Endothelial cell of umbilical vein (primary cell): ENCODE measurements around the gene TRIM62. TPM values are rescaled to one million over a fixed set of nuclear protein-coding genes. Genes with fewer than 3 reads are reported as not detected.
A peak's percentile ranks its signal among the peaks of the same experiment; 100 is the strongest.
"Not testable (repeated sequence)": the region's sequence is repeated elsewhere in the genome, so short reads cannot be mapped to it uniquely, and the experiment has no call there.

Source experiments
- BruUV-seq: library from RNA; stranded (reverse); fragments of 400-500 nt; replicated peaks from 2 replicates; lab custom pipeline; 2021; lab: Mats Ljungman, UMichigan
- CTCF ChIA-PET: fragments of 300-600, 350-600 bp; sonication (Branson Sonifier 250); formaldehyde crosslinking; loops from one replicate; lab custom pipeline; 2021; ENCODE audit warnings: antibody characterized with exemption, inconsistent platforms; lab: Charles Lee
- POLR2A ChIA-PET: fragments of 300-600, 350-600 bp; sonication (Branson Sonifier 250); formaldehyde crosslinking; loops from one replicate; lab custom pipeline; 2021; ENCODE audit warnings: antibody characterized with exemption, inconsistent platforms; lab: Charles Lee
- DNase-seq: peaks from one replicate; pipeline ENCODE4 v3.0.0-alpha.2; 2011; ENCODE audit warnings: low read depth, low spot score
- FAIRE-seq: peaks from 2 replicates; lab custom pipeline; 2011; peaks lifted over from hg19 to GRCh38; lab: Jason Lieb, UNC
- H2AFZ ChIP-seq: 2 replicates; pipeline ENCODE4 v1.6.0; 2012; ENCODE audit warnings: low read depth, low read length, control low read depth, inconsistent platforms
- H3K27ac ChIP-seq: 2 replicates; pipeline ENCODE4 v1.5.1; 2011; ENCODE audit warnings: low read depth, mild to moderate bottlenecking, control low read depth, low read length, moderate library complexity; ENCODE audit not compliant: insufficient read depth
- H3K27me3 ChIP-seq, 2 experiments: 2 replicates each; pipeline versions ENCODE4 v1.6.0 to v1.6.1; 2011; ENCODE audit warnings: low read length in 2 of 2, mixed read lengths in 1 of 2; ENCODE audit not compliant: control insufficient read depth in 2 of 2, insufficient read depth in 2 of 2
- H3K36me3 ChIP-seq, 2 experiments: 2 replicates in 1 of 2; 3 replicates in 1 of 2; pipeline ENCODE4 v1.5.1; 2011; ENCODE audit warnings: low read length in 2 of 2, mild to moderate bottlenecking in 1 of 2, moderate library complexity in 1 of 2; ENCODE audit not compliant: control insufficient read depth in 2 of 2, insufficient read depth in 2 of 2; ENCODE audit errors: extremely low read depth in 1 of 2
- H3K4me1 ChIP-seq: 3 replicates; pipeline ENCODE4 v1.5.1; 2011; ENCODE audit warnings: mild to moderate bottlenecking, low read length; ENCODE audit not compliant: control insufficient read depth, insufficient read depth; ENCODE audit errors: extremely low read depth
- H3K4me2 ChIP-seq: 2 replicates; pipeline ENCODE4 v1.6.1; 2011; ENCODE audit warnings: low read length, control low read depth, mixed read lengths; ENCODE audit not compliant: insufficient read depth
- H3K4me3 ChIP-seq, 3 experiments: fragments of 200-600 bp in 1 of 3; sonication (generic), shearing (Covaris generic) in 1 of 3; replicated peaks in 1 of 3; 2 replicates each; pipeline ENCODE4 v1.5.1; 2011 to 2016; ENCODE audit warnings: control low read depth in 3 of 3, low read length in 3 of 3, mild to moderate bottlenecking in 2 of 3, inconsistent platforms in 1 of 3, low read depth in 1 of 3, moderate library complexity in 1 of 3; ENCODE audit not compliant: insufficient read depth in 1 of 3
- H3K79me2 ChIP-seq: 2 replicates; pipeline ENCODE4 v1.6.0; 2012; ENCODE audit warnings: low read length, inconsistent platforms; ENCODE audit not compliant: control insufficient read depth, insufficient read depth
- H3K9ac ChIP-seq: replicated peaks from 2 replicates; pipeline ENCODE3; 2011; ENCODE audit warnings: low read length, control low read depth; ENCODE audit not compliant: insufficient read depth; ENCODE audit errors: extremely low read depth
- H3K9me1 ChIP-seq: replicated peaks from 3 replicates; pipeline ENCODE4 v1.6.0; 2011; ENCODE audit warnings: mild to moderate bottlenecking, low read length; ENCODE audit not compliant: control insufficient read depth, insufficient read depth; ENCODE audit errors: extremely low read depth
- H3K9me3 ChIP-seq: replicated peaks from 2 replicates; pipeline ENCODE4 v1.5.1; 2012; ENCODE audit warnings: low read length, inconsistent platforms; ENCODE audit not compliant: control insufficient read depth, insufficient read depth
- H4K20me1 ChIP-seq: replicated peaks from 2 replicates; pipeline ENCODE3; 2011; ENCODE audit warnings: mild to moderate bottlenecking, low read length; ENCODE audit not compliant: control insufficient read depth, insufficient read depth; ENCODE audit errors: extremely low read depth
- EZH2 ChIP-seq: IDR thresholded peaks from 2 replicates; pipeline ENCODE4 v1.6.1; 2012; ENCODE audit warnings: borderline replicate concordance, low read depth, mild to moderate bottlenecking, moderate library complexity, low read length, inconsistent platforms; ENCODE audit not compliant: severe bottlenecking
- FOS ChIP-seq: IDR thresholded peaks from 2 replicates; pipeline ENCODE4 v1.6.1; 2011; ENCODE audit warnings: mild to moderate bottlenecking, low read length, moderate library complexity, borderline replicate concordance; ENCODE audit not compliant: insufficient read depth
- POLR2A ChIP-seq: IDR thresholded peaks from 2 replicates; pipeline ENCODE4 v1.6.1; 2012; ENCODE audit warnings: low read depth, mild to moderate bottlenecking, control low read depth, low read length
- dilution Hi-C: fragments of 300-500 bp; cut with MboI; formaldehyde crosslinking; loops from one replicate; pipeline ENCODE4 v1.15.0; 2019; ENCODE audit warnings: low sequenced_read_pairs; ENCODE audit not compliant: extremely low pct_ligation_motif_present
- intact Hi-C: fragments of 100-400 bp; cut with micrococcal nuclease; formaldehyde crosslinking; loops from one replicate; pipeline ENCODE4 v1.10.0; 2022
- polyA plus RNA-seq, 4 experiments: library from polyadenylated mRNA; depleted of rRNA in 3 of 4; stranded (reverse) in 3 of 4; unstranded in 1 of 4; fragments of >200 nt; gene quantifications; 2 replicates each; pipeline versions ENCODE4 v1.2.1 to v1.2.3, GENCODE V29; 2011 to 2012; ENCODE audit warnings: missing spikeins in 1 of 4
- total RNA-seq: library from RNA; stranded (reverse); gene quantifications from 2 replicates; pipeline ENCODE4 v1.2.3, GENCODE V29; 2021
- TF ChIP-seq, protein P1 (sequence below), 2 donors: IDR thresholded peaks; 1 replicate in 1 of 2; 2 replicates in 1 of 2; pipeline ENCODE4 v1.5.1; 2011; ENCODE audit warnings: low read length in 2 of 2, mild to moderate bottlenecking in 2 of 2, moderate library complexity in 2 of 2, control low read depth in 1 of 2, inconsistent platforms in 1 of 2, low read depth in 1 of 2; ENCODE audit not compliant: insufficient read depth in 1 of 2; ENCODE audit errors: extremely low read depth in 1 of 2
- TF ChIP-seq, protein P2 (sequence below): IDR thresholded peaks from 2 replicates; pipeline ENCODE4 v1.6.1; 2011; ENCODE audit not compliant: insufficient read depth, insufficient read length

TRIM62 gene
- total and polyA plus RNA-seq, 2 donors (not counting 3 experiments of a cell fraction or from before 2014, with no cell fraction given): 8.3 to 9.3 TPM

DNA sequence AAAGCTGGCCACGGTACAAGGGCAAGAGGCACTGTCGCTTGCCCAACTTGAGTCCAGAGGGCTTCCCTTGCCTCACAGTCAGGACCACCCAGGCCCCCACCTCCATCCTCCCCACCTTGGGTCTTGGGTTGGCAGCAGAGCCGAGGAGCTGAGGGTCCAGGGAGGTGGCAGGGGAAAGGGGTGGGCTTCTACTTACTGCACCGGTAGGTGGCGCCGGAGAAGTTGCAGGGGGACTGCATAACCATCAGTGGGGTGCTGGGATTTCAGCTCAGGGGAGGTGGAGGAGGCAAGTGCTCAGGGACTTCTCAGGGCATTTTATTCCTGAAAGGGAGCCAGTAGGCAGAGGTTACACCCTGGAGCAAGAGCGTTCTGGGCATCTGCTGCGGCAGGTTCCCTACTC lies 44.0 kb downstream of the TRIM62 start:
- dilution Hi-C loops (no loop called here), intact Hi-C loops (loop anchor here (1.0 to 2.0 kb wide), 3 partner anchors 161 to 333 kb away; no protein-coding TSS in a partner anchor)
- Histone ChIP-seq H3K4me2 (no peak overlapping the region), H3K4me1 (no peaks in the 10 kb centered on the region), H3K9ac (no peak overlapping the region), H3K9me3 (no peaks in the 10 kb centered on the region), H3K9me1 (no peaks in the 10 kb centered on the region), H2AFZ (no peak overlapping the region), H4K20me1 (no peaks in the 10 kb centered on the region), H3K27me3 (peaks cover 2 to 3% of the 10 kb centered on the region in 2 experiments), H3K36me3 (no peaks in the 10 kb centered on the region), H3K4me3 (no peak overlapping the region), H3K27ac (no peak overlapping the region), H3K79me2 (no peaks in the 10 kb centered on the region)
- no TSS peak for BruUV-seq
- CTCF ChIA-PET: interaction anchor here (0.5 to 3.6 kb wide), 24 partner anchors 10 to 474 kb away, joined by 3 to 29 read pairs (median 5); partner anchors contain the start of genes TRIM62 and ZSCAN20
- TF ChIP-seq EZH2 (no peak), FOS (no peak), POLR2A (no peak)
- TF ChIP-seq, protein P1, sequence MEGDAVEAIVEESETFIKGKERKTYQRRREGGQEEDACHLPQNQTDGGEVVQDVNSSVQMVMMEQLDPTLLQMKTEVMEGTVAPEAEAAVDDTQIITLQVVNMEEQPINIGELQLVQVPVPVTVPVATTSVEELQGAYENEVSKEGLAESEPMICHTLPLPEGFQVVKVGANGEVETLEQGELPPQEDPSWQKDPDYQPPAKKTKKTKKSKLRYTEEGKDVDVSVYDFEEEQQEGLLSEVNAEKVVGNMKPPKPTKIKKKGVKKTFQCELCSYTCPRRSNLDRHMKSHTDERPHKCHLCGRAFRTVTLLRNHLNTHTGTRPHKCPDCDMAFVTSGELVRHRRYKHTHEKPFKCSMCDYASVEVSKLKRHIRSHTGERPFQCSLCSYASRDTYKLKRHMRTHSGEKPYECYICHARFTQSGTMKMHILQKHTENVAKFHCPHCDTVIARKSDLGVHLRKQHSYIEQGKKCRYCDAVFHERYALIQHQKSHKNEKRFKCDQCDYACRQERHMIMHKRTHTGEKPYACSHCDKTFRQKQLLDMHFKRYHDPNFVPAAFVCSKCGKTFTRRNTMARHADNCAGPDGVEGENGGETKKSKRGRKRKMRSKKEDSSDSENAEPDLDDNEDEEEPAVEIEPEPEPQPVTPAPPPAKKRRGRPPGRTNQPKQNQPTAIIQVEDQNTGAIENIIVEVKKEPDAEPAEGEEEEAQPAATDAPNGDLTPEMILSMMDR (IDR thresholded peaks at IDR 0.05; ENCODE audit: extremely low read depth in 1 of 2, insufficient read depth in 1 of 2, low read depth in 1 of 2, low read length in 2 of 2): peak; percentile 51 to 80
- TF ChIP-seq, protein P2, sequence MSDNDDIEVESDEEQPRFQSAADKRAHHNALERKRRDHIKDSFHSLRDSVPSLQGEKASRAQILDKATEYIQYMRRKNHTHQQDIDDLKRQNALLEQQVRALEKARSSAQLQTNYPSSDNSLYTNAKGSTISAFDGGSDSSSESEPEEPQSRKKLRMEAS: no peak
- DNase-seq (peak; percentile 50), FAIRE-seq (peak; percentile 52)
- POLR2A ChIA-PET: no interaction called here

DNA sequence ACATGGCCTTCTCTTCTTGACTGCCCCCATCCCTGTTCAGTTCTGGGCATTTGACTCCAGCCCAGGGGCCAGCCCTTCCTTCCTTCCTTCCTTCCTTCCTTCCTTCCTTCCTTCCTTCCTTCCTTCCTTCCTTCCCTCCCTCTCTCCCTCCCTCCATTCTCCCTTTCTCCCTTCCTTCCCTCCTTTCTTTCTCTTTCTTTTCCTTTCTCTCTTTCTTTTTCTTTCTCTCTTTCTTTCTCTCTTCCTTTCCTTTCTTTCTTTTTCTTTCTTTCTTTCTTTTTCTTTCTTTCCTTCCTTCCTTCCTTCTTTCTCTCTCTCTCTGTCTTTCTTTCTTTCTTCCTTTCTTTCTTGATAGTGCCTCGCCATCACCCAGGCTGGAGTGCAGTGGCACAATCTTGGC lies 45.8 kb downstream of the TRIM62 start:
- H3K4me2 ChIP-seq, DNase-seq, dilution Hi-C loops, FAIRE-seq, H3K4me1 ChIP-seq, H3K36me3 ChIP-seq, POLR2A ChIA-PET, H3K27ac ChIP-seq, H3K79me2 ChIP-seq, BruUV-seq, intact Hi-C loops, H3K27me3 ChIP-seq, H3K9me1 ChIP-seq, H3K9ac ChIP-seq, H4K20me1 ChIP-seq, H2AFZ ChIP-seq, H3K9me3 ChIP-seq, H3K4me3 ChIP-seq: not testable (repeated sequence)
- CTCF ChIA-PET: interaction anchor here (0.6 to 3.6 kb wide), 6 partner anchors 8 to 477 kb away, joined by 3 to 20 read pairs (median 6); partner anchors contain the start of gene TRIM62
